Activated B cell treated with CpG ODN at 0.5 μM for 24 hours (primary cell): ENCODE results near the gene SENP8. TPM values are rescaled to one million over a fixed set of nuclear protein-coding genes. Genes with fewer than 3 reads are reported as not detected.

Source experiments
- ATAC-seq: fragments of 200-7000 bp; cut with Tn5 transposase; one replicate; pipeline ENCODE4 v1.10.0; 2021; ENCODE audit warnings: low read depth, mild to moderate bottlenecking, moderate library complexity
- CTCF ChIA-PET: fragments of 350-600 bp; sonication (Branson Sonifier 250); formaldehyde crosslinking; loops from one replicate; lab custom pipeline; 2021; ENCODE audit warnings: antibody characterized with exemption; lab: Charles Lee
- POLR2A ChIA-PET: fragments of 350-600 bp; sonication (Branson Sonifier 250); formaldehyde crosslinking; loops from one replicate; lab custom pipeline; 2021; ENCODE audit warnings: antibody characterized with exemption; lab: Charles Lee
- DNase-seq: peaks from one replicate; pipeline ENCODE4 v3.0.0; 2022
- H3K27ac Mint-ChIP-seq: one replicate; pipeline ENCODE4 v1.8.0; 2020; ENCODE audit warnings: mixed read lengths
- H3K27me3 Mint-ChIP-seq: one replicate; pipeline ENCODE4 v1.8.0; 2021; ENCODE audit warnings: mixed read lengths
- H3K36me3 Mint-ChIP-seq: one replicate; pipeline ENCODE4 v1.8.0; 2021; ENCODE audit warnings: low read depth, mixed read lengths
- H3K4me1 Mint-ChIP-seq: one replicate; pipeline ENCODE4 v1.8.0; 2021; ENCODE audit warnings: mixed read lengths
- H3K4me3 Mint-ChIP-seq: one replicate; pipeline ENCODE4 v1.8.0; 2020; ENCODE audit warnings: mild to moderate bottlenecking, mixed read lengths
- H3K9me3 Mint-ChIP-seq: one replicate; pipeline ENCODE4 v1.8.0; 2020; ENCODE audit warnings: mixed read lengths
- CTCF ChIP-seq: fragments of 200-600 bp; IDR thresholded peaks from one replicate; pipeline ENCODE4 v1.8.0; 2022; ENCODE audit warnings: antibody characterized with exemption, mild to moderate bottlenecking
- intact Hi-C: fragments of 100-400 bp; cut with micrococcal nuclease; formaldehyde crosslinking; loops from one replicate; pipeline ENCODE4 v1.15.1; 2024
- total RNA-seq: library from RNA; stranded (reverse); gene quantifications from 2 replicates; pipeline ENCODE4 v1.2.3, GENCODE V29; 2022

SENP8 gene
- total RNA-seq, 1 donor from 2014 or later: 1.1 TPM

- intact Hi-C loops: no loop called here
- H3K4me1 Mint-ChIP-seq: peaks cover 25% of the 10 kb centered on the region
- H3K4me3 Mint-ChIP-seq: no peak overlapping the region
- H3K27me3 Mint-ChIP-seq: no peaks in the 10 kb centered on the region
- POLR2A ChIA-PET: interaction anchor here (0.7 kb wide), 1 partner anchor 114 kb away, joined by 7 read pairs; no protein-coding TSS in a partner anchor
- peaks cover 9% of the 10 kb centered on the region for H3K36me3 Mint-ChIP-seq
- H3K9me3 Mint-ChIP-seq: no peaks in the 10 kb centered on the region
- CTCF ChIA-PET: interaction anchor here (1.0 kb wide), 1 partner anchor 114 kb away, joined by 3 read pairs; no protein-coding TSS in a partner anchor
- no peak for DNase-seq
- H3K27ac Mint-ChIP-seq: no peak overlapping the region
- no peak for TF ChIP-seq CTCF
- ATAC-seq: no peak
Measured at GRCh38 chr15:72113347-72114031, 4.7 kb upstream of the SENP8 start.

- Mint-ChIP-seq H3K4me3 (peak overlapping the region; percentile 99), H3K27ac (peak overlapping the region; percentile 88), H3K4me1 (peaks cover 35% of the 10 kb centered on the region), H3K36me3 (peaks cover 10% of the 10 kb centered on the region), H3K27me3 (no peaks in the 10 kb centered on the region), H3K9me3 (no peaks in the 10 kb centered on the region)
- ChIA-PET CTCF (interaction anchor here (1.3 kb wide), 1 partner anchor 37 kb away, joined by 3 read pairs; no protein-coding TSS in a partner anchor), POLR2A (interaction anchor here (0.7 to 2.0 kb wide), 6 partner anchors 13 to 390 kb away, joined by 3 to 14 read pairs (median 4); partner anchors contain the start of gene PKM)
- ATAC-seq: peak; percentile 3
- no peak for TF ChIP-seq CTCF
- DNase-seq: no peak
- intact Hi-C loops: loop anchor here (1.0 to 5.0 kb wide), 4 partner anchors 9 to 665 kb away; partner anchors contain the start of genes ADPGK and HEXA
Measured at GRCh38 chr15:72116731-72117485, 1.3 kb upstream of the SENP8 start.

GRCh38 chr15:72117486-72118016 is 652 bp upstream of the SENP8 start:
- peak; percentile 64 for ATAC-seq

DNA sequence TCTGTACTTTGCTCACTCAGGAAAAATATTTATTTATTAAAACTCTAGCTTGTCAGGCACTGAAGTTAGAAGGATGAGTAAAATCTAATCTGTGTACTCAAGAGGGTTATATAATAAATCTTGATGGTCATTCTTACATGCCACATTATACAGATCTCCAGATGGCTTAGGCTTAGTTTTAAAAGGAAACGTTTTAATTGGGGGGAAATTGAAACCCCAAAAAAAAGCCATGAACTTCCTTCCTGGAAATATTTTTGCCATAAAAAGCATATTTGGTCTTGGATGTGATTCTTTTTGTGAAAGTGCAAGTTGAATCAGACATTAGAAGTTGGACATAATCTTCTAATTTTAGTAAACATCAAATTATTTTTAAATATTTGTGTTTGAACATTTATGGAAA is 6.0 kb downstream of the SENP8 start:
- H3K36me3 Mint-ChIP-seq: no peaks in the 10 kb centered on the region
- no peaks in the 10 kb centered on the region for H3K9me3 Mint-ChIP-seq
- intact Hi-C loops: no loop called here
- TF ChIP-seq CTCF: no peak
- DNase-seq (no peak), ATAC-seq (no peak)
- H3K4me3 Mint-ChIP-seq: no peak overlapping the region
- H3K27me3 Mint-ChIP-seq: no peaks in the 10 kb centered on the region
- CTCF ChIA-PET: no interaction called here
- peaks cover 3% of the 10 kb centered on the region for H3K4me1 Mint-ChIP-seq
- no peak overlapping the region for H3K27ac Mint-ChIP-seq
- POLR2A ChIA-PET: no interaction called here

More at GRCh38 chr15:72117486-72118016, 652 bp upstream of the SENP8 start:
- peaks cover 10% of the 10 kb centered on the region for H3K36me3 Mint-ChIP-seq
- H3K4me1 Mint-ChIP-seq: peaks cover 33% of the 10 kb centered on the region
- H3K4me3 Mint-ChIP-seq: peak overlapping the region; percentile 99
- intact Hi-C loops: loop anchor here (1.0 to 5.0 kb wide), 9 partner anchors 9 to 665 kb away; partner anchors contain the start of genes ADPGK, ARIH1, BBS4 and CELF6
- CTCF ChIA-PET: no interaction called here
- POLR2A ChIA-PET: interaction anchor here (0.7 to 2.0 kb wide), 11 partner anchors 14 to 391 kb away, joined by 3 to 14 read pairs (median 4); partner anchors contain the start of gene PKM
- no peak for DNase-seq
- no peaks in the 10 kb centered on the region for H3K9me3 Mint-ChIP-seq
- peak overlapping the region; percentile 99 for H3K27ac Mint-ChIP-seq
- TF ChIP-seq CTCF: no peak
- H3K27me3 Mint-ChIP-seq: no peaks in the 10 kb centered on the region
